Ovary (tissue), 3 donors: ENCODE results near the gene LYRM4.

Experiments
- POLR2A ChIP-seq: fragments of 450-650 bp; IDR thresholded peaks from one replicate; pipeline ENCODE4 v1.6.1; 2017; ENCODE audit warnings: antibody characterized with exemption, mild to moderate bottlenecking, moderate library complexity
- TF ChIP-seq, protein P1 (sequence below), 3 donors: fragments of 450-650 bp in 2 of 3; fragments of 200-600 bp in 1 of 3; IDR thresholded peaks; one replicate each; pipeline versions ENCODE4 v1.5.1 to v1.8.0; 2016 to 2022; ENCODE audit warnings: antibody characterized with exemption in 3 of 3, mild to moderate bottlenecking in 1 of 3
- donor health status: DM: no; HTN: no; CAD: no.

- no peak for TF ChIP-seq POLR2A
- TF ChIP-seq, protein P1, sequence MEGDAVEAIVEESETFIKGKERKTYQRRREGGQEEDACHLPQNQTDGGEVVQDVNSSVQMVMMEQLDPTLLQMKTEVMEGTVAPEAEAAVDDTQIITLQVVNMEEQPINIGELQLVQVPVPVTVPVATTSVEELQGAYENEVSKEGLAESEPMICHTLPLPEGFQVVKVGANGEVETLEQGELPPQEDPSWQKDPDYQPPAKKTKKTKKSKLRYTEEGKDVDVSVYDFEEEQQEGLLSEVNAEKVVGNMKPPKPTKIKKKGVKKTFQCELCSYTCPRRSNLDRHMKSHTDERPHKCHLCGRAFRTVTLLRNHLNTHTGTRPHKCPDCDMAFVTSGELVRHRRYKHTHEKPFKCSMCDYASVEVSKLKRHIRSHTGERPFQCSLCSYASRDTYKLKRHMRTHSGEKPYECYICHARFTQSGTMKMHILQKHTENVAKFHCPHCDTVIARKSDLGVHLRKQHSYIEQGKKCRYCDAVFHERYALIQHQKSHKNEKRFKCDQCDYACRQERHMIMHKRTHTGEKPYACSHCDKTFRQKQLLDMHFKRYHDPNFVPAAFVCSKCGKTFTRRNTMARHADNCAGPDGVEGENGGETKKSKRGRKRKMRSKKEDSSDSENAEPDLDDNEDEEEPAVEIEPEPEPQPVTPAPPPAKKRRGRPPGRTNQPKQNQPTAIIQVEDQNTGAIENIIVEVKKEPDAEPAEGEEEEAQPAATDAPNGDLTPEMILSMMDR (IDR thresholded peaks at IDR 0.05) = no peak
These were observed 130.4 kb downstream of the LYRM4 start for GRCh38 chr6:5130135-5130866.
